Measurements from ENCODE around the gene PXMP2. TPM values are rescaled to one million over a fixed set of nuclear protein-coding genes. Genes with fewer than 3 reads are reported as not detected.
"Not testable (repeated sequence)": the region's sequence is repeated elsewhere in the genome, so short reads cannot be mapped to it uniquely, and the experiment has no call there.

The PXMP2 gene
- total RNA-seq, 4 donors from 2014 or later: 40.8 to 72.5 (median 62.3) TPM

- Histone ChIP-seq H3K9me3 (no peaks in the 10 kb centered on the region), H3K36me3 (peaks cover 13 to 99% (median 46%) of the 10 kb centered on the region in 3 donors), H3K27ac (no peak overlapping the region), H3K4me3 (no peak overlapping the region), H3K27me3 (no peaks in the 10 kb centered on the region), H3K4me1 (no peaks in the 10 kb centered on the region)
- no peak for TF ChIP-seq CTCF (IDR thresholded peaks at IDR 0.05)
- no peak for TF ChIP-seq EP300 (IDR thresholded peaks at IDR 0.05)
- no peak for TF ChIP-seq POLR2A (IDR thresholded peaks at IDR 0.05)
- whole genome bisulfite sequencing, 2 donors: 83 to 96% methylated on average over 9 to 10 of the region's 10 CpGs
- no peak for DNase-seq (ENCODE audit: low spot score in 2 of 2)
Observed at GRCh38 chr12:132748319-132748718, 60.9 kb downstream of the PXMP2 start.

- not testable (repeated sequence) for DNase-seq (ENCODE audit: low spot score in 2 of 2); H3K9me3 ChIP-seq; H3K27ac ChIP-seq; H3K27me3 ChIP-seq; H3K4me3 ChIP-seq; H3K4me1 ChIP-seq
- 95 to 98% methylated on average over 7 of the region's 7 CpGs for WGBS, 2 donors
- H3K36me3 ChIP-seq: peaks cover 6 to 94% (median 23%) of the 10 kb centered on the region in 3 donors
Observed at GRCh38 chr12:132753670-132754069, 66.3 kb downstream of the PXMP2 start.

- TF ChIP-seq POLR2A (IDR thresholded peaks at IDR 0.05): no peak
- TF ChIP-seq EP300 (IDR thresholded peaks at IDR 0.05): no peak
- no peak for TF ChIP-seq CTCF (IDR thresholded peaks at IDR 0.05)
- no peak overlapping the region for H3K4me3 ChIP-seq
- no peaks in the 10 kb centered on the region for H3K9me3 ChIP-seq
- H3K27me3 ChIP-seq: no peaks in the 10 kb centered on the region
- no peak for DNase-seq (ENCODE audit: low spot score in 2 of 2)
- no peak overlapping the region for H3K27ac ChIP-seq
- H3K36me3 ChIP-seq: peaks cover 6 to 92% (median 17%) of the 10 kb centered on the region in 3 donors
- 81 to 85% methylated on average over 14 of the region's 14 CpGs for WGBS, 2 donors
- peaks cover 0 to 3% (median 1%) of the 10 kb centered on the region in 4 donors for H3K4me1 ChIP-seq
Observed at GRCh38 chr12:132754160-132754932, 67.0 kb downstream of the PXMP2 start.

Small RNA genes within 50 kb of the gene (small RNA-seq; reads per million reads assigned to genes)
- gene RNA5SP379: not detected

Other genes with a start within 250 kb of the PXMP2 start
- gene FBRSL1, start 197.4 kb upstream of the PXMP2 start, total RNA-seq: 10 to 100 TPM; 13.8 to 31.5 (median 16.1) TPM
- not detected for gene LRCOL1, start 77.0 kb upstream of the PXMP2 start, total RNA-seq
- not detected for gene P2RX2, start 68.8 kb upstream of the PXMP2 start, total RNA-seq
- 100 to 1,000 TPM in 1 of 4 donors, 10 to 100 TPM in 3; 32.2 to 133 (median 44.4) TPM for gene POLE, start 245 bp upstream of the PXMP2 start, total RNA-seq
- gene PGAM5, start 23.3 kb downstream of the PXMP2 start, total RNA-seq: 10 to 100 TPM; 22.9 to 50.7 (median 33.2) TPM
- 100 to 1,000 TPM in 1 of 4 donors, 10 to 100 TPM in 3; 68.2 to 103 (median 82.9) TPM for gene ANKLE2, start 74.2 kb downstream of the PXMP2 start, total RNA-seq
- gene GOLGA3, start 141.3 kb downstream of the PXMP2 start, total RNA-seq: 100 to 1,000 TPM in 2 of 4 donors, 10 to 100 TPM in 2; 69.8 to 117 (median 97.7) TPM
- 10 to 100 TPM; 36.1 to 58.6 (median 39.8) TPM for gene CHFR, start 200.0 kb downstream of the PXMP2 start, total RNA-seq

All from tibial nerve (tissue), 4 donors.